Femur (tissue), 1 donor: Measurements from ENCODE around the gene ABL2.
A peak's percentile ranks its signal among the peaks of the same experiment; 100 is the strongest.
"Not testable (repeated sequence)": the region's sequence is repeated elsewhere in the genome, so short reads cannot be mapped to it uniquely, and the experiment has no call there.

ENCODE experiments used
- DNase-seq: peaks from one replicate; pipeline ENCODE4 v3.0.0-alpha.2; 2017

Gene ABL2

GRCh38 chr1:179167955-179168354 is 61.5 kb downstream of the ABL2 start:
- no peak for DNase-seq

GRCh38 chr1:179167418-179167777 is 62.1 kb downstream of the ABL2 start:
- no peak for DNase-seq

DNA sequence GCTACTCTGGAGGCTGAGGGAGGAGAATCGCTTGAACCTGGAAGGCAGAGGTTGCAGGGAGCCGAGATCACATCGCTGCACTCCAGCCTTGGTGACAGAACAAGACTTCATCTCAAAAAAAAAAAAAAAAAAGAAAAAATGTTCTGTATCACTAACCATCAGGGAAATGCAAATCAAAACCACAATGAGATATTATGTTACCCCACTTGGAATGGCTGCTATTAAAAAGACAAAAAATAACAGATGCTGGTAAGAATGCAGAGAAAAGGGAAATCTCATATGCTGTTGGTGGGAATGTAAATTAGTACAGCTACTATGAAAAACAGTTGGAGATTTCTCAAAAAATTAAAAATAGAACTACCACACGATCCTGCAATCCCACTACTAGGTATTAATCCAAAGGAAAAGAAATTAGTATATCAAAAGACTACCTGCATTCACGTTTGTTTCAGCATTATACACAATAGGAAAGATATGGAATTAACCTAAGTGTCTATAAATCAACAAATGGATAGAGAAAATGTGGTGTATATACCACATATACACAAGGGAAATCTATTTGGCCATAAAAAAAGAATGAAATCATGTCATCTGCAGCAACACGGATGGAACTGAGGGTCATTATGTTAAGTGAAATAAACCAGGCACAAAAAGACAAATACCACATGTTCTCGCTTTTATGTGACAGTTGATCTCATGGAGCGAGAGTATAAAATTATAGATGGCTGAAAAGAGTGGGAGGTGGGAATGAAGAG is 62.6 kb downstream of the ABL2 start:
- DNase-seq: no peak

GRCh38 chr1:179164494-179164893 is 65.0 kb downstream of the ABL2 start:
- no peak for DNase-seq

GRCh38 chr1:179156708-179157107 is 72.8 kb downstream of the ABL2 start:
- no peak for DNase-seq

DNA sequence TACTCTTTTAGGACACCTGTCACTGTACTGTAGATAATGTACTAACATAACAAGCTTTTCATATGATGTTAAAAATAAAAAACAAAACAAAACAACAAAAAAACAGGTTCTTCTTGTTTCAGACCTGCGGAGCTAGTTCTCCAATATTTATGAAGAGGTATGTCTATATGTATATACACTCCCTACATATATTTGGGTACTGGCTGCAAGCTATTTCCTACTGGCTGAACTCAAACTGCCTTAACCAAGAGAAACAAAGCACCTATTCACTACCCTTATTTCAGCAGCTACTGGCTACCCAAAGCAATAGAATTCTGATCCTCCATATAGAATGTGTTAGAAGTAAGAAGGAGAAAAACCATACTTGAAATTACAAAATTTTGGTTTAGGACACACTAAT is 73.5 kb downstream of the ABL2 start:
- DNase-seq: no peak

DNA sequence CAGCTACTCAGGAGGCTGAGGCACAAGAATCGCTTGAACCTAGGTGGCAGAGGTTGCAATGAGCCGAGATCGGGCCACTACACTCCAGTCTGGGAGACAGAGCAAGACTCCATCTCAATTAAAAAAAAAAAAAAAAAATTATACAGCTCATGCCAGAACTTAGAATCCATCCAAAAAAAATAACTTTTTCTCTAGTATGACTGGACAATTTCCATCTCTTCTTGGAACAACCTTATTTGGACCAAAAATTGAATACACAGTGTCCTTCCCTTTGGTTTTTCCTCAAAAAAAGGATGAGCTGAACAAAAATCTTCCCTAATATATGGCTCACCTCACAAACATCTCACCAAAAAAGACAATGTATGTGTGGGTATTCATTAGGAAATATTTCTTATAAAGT is 73.9 kb downstream of the ABL2 start:
- no peak for DNase-seq

DNA sequence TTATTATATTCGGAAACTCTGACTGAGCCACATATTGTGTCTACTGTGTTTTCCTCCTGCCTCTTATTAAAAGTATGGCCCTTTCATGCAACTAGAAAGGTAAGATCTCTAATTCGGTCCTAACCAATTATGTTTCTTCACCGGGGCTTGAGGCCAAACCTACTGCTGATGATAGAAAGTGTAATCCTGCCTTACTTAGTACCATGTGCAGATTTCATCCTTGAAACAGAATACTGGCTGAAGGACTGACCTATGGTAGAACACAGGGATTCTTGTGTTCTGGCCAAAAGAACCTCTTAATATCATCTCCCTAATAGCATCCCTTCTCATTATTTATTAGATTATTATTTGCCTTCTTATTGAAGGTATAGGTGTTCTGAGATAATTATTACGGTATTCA is 75.0 kb downstream of the ABL2 start:
- DNase-seq: no peak

- peak; percentile 24 for DNase-seq
Measured at GRCh38 chr1:179153217-179153616, 76.3 kb downstream of the ABL2 start.

- no peak for DNase-seq
Measured at GRCh38 chr1:179151908-179152682, 77.4 kb downstream of the ABL2 start.

GRCh38 chr1:179146911-179147310 is 82.6 kb downstream of the ABL2 start:
- no peak for DNase-seq

DNA sequence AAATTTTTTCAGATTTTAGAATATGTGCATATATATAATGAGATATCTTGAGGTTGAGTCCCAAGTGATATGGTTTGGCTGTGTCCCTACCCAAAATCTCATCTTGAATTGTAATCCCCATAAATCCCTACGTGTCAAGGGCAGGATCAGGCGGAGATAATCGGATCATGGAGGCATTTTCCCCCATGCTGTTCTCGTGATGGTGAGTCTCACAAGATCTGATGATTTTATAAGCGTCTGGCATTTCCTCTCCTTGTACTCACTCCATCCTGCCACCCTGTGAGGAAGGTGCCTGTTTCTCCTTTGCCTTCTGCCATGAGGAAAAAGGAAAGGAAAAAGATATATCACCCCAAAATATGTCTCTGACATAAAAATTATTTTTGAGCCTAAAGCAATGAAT is 83.0 kb downstream of the ABL2 start:
- no peak for DNase-seq

DNA sequence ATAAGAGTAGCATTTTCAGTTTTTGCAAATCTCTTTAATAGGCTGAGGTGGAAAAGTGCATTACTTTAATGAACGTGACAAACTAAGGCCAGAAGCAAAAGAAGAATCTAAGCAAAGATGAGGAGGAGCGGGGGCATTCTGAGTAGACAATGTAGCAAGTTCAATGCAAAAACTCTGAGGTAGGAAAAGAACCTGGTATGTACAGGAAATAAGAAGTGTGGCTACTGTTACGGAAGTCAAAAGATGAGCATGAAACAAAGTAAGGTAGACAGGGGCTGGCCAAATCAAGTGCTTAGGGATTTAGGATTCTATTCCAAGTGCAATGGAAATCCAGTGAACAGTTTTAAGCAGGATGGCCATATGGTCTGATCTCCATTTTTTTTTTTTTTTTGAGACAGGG is 84.0 kb downstream of the ABL2 start:
- DNase-seq: no peak

DNA sequence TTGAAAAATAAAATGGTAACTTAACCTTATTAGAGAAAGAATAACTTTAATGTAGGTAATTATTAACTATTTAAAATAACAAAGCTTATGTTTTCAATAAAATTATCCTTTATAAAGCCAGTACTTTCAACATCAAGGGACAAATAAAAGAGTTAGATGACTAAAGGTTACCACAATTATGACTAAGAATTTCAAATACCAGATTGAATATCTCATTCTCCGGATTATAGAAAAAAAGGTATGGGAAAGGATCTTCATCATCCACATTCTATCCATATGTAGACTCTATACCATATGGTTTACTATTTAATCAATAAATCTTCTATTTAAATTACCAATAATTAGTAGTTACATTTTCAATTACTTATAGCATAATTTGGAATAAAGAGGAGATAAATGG is 84.9 kb downstream of the ABL2 start:
- DNase-seq: no peak

DNA sequence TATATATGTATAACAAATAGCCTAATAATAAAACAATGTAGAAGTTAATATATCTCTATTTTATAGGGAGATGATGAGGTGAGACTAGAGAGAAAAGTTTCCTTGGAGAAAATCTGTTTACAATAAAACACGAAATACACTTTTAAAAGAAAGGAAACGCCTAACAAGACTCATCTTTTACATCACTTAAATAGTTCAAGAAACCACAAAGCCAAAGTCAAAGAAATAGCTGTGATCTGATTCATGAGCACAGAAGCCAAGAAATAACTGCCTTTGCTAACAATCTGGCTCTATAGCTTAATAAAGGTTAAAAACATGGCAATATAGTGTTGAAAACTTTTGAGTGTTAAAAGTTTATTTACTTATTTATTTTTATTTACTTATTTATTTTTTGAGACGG is 86.2 kb downstream of the ABL2 start:
- no peak for DNase-seq

- DNase-seq: peak; percentile 50
Measured at GRCh38 chr1:179142889-179143299, 86.6 kb downstream of the ABL2 start.

DNA sequence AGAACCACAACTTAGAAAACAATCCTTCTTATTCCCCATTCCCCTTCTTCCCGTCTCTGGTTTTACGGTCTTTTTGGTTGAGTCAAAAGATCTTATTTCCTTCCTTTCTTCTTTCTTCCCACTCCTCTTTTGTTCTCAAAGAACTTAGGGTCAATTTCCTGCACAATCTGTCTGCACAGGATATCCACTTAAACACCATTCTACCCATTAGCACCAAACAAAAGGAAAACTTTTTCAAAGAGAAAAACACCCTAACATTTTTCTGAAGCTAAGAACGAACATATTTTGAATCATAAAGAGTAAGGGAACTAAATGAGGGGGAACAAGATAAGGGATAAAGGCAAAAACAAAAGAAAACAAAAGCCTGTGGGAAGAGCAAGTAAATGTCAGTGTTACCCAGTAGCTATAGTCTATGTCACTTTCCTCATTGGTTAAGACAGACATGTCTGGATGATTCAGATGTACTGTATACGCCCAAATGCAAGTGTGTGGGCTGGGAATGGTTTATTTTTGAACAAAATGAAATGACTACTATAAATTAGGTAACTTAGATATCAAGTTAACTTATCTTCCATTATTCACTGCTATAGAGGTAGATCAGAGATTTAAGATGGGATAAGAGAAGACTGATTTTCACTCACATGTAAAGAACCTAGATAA is 87.8 kb downstream of the ABL2 start:
- no peak for DNase-seq

GRCh38 chr1:179138755-179139154 is 90.7 kb downstream of the ABL2 start:
- peak; percentile 21 for DNase-seq

DNA sequence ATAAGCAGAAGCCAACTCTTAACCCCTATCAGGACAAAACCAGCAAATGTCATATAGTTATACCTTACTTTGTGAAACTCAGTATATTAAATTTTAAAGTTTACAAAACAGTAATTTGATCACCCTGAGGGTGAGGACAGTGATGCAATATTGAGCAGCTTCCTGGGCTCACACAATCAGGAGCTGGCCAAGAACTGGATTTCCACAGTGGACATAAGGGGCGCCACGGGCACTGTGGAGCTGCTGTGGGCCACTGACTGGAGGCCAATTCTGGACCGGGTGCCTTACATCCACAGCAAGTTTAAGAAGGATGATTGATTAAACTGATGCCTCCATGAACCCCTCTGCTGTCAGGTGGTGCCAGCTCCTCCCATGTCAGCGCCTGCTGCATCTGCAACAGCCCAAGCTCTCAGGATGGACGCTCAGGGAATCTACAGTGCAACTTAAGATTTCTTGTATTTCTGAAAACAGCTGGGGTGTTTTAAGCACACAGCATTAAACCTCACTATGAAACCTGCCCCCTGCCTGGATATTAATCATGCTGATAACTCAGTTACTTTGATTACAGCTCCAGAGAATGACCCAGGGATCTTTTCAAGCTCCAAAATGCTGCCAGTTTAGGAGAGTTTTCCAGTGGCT is 91.7 kb downstream of the ABL2 start:
- DNase-seq: no peak

GRCh38 chr1:179135707-179136106 is 93.8 kb downstream of the ABL2 start:
- DNase-seq: not testable (repeated sequence)

DNA sequence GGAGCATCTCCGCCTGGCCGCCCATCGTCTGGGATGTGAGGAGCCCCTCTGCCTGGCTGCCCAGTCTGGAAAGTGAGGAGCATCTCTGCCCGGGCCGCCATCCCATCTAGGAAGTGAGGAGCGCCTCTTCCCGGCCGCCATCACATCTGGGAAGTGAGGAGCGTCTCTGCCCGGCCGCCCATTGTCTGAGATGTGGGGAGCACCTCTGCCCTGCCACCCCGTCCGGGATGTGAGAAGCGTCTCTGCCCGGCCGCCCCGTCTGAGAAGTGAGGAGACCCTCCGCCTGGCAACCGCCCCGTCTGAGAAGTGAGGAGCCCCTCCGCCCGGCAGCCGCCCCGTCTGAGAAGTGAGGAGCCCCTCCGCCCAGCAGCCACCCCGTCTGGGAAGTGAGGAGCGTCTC is 94.3 kb downstream of the ABL2 start:
- DNase-seq: not testable (repeated sequence)

DNA sequence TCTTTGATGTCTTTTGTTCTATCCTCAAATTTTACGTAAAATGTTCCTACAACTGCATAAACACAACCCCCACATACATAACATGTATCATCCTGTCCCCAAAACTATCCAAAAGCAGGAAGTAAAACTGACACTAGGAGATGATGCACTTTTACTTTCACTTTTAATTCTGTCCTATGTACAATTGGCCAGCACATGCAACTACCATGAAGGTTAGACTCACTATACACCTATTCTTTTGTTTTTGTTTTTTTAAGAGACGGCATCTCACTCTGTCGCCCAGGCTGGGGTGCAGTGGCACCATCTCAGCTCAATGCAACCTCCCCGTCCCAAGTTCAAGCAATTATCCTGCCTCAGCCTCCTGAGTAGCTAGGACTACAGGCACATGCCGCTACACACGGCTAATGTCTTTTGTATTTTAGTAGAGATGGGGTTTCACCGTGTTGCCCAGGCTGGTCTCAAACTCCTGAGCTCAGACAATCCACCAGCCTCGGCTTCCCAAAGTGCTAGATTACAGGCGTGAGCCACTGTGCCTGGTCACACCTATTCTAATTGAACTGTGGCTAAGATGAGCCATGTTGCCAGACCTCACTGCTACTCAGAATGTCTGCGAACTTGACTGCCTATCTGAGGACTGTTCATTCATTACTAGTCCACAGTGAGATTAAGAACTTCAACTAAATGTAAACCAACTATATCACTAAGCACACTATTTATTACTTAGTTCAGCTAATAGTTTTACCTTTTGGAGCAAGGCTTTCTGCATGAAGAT is 99.6 kb downstream of the ABL2 start:
- DNase-seq: no peak

DNA sequence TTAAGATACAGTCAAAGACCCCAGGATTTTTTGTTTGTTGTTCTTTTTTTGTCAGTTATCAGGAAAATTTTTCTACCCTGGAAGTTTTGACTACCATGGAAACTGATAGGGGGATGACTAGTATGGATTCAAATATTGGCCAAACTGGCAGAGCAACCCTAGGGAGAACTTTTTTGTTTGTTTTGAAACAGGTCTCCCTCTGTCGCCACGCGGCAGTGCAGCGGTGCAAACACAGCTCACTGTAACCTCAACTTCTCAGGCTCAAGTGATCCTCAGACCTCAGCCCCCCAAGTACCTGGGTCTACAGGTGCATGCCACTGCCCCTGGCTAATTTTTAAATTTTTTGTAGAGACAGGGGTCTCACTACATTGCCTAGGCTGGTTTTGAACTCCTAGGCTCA is 101.0 kb downstream of the ABL2 start:
- no peak for DNase-seq
